Cardiac muscle cell (in vitro differentiated cells and primary cell): Measurements from ENCODE around the gene PM20D2. TPM values are rescaled to one million over a fixed set of nuclear protein-coding genes. Genes with fewer than 3 reads are reported as not detected.
A peak's percentile ranks its signal among the peaks of the same experiment; 100 is the strongest.

Source experiments
- DNase-seq, 2 donors: peaks; one replicate each; pipeline versions ENCODE4 v3.0.0 to v3.0.0-alpha.2; 2010 to 2017; ENCODE audit warnings: low read depth in 1 of 2, low spot score in 1 of 2
- H3K27ac ChIP-seq: fragments of 200-600 bp; sonication (generic); 2 replicates; pipeline ENCODE4 v1.5.1; 2016
- H3K27me3 ChIP-seq: fragments of 200-600 bp; sonication (generic); 2 replicates; pipeline ENCODE4 v1.6.0; 2016; ENCODE audit warnings: control low read depth
- H3K36me3 ChIP-seq: fragments of 200-600 bp; sonication (generic); 2 replicates; pipeline ENCODE4 v1.5.1; 2016; ENCODE audit warnings: control low read depth
- H3K4me1 ChIP-seq: fragments of 200-600 bp; sonication (generic); 2 replicates; pipeline ENCODE4 v1.8.1; 2017; ENCODE audit warnings: low read depth, mild to moderate bottlenecking, mixed run types
- H3K4me3 ChIP-seq: fragments of 200-600 bp; sonication (generic); 2 replicates; pipeline ENCODE4 v1.5.1; 2016; ENCODE audit warnings: mild to moderate bottlenecking
- H3K9me3 ChIP-seq: fragments of 200-600 bp; sonication (generic); 2 replicates; pipeline ENCODE4 v1.5.1; 2017; ENCODE audit warnings: low read depth, mild to moderate bottlenecking, control low read depth
- polyA plus RNA-seq: library from polyadenylated mRNA; unstranded; fragments of >200 nt; fragmentation: Nextera tagmentation; extraction: Ambion mirVana; gene quantifications from 2 replicates; pipeline ENCODE4 v1.2.1, GENCODE V29; 2016
- total RNA-seq: library from RNA; depleted of rRNA; stranded (reverse); fragments of >200 nt; gene quantifications from 2 replicates; pipeline ENCODE4 v1.2.3, GENCODE V29; 2016
- TF ChIP-seq, protein P1 (sequence below): IDR thresholded peaks from 2 replicates; pipeline ENCODE4 v1.5.1; 2012; ENCODE audit warnings: low read depth, mild to moderate bottlenecking, low read length

Gene PM20D2
- total and polyA plus RNA-seq, 2 experiments from 2014 or later: 10.6 to 11.4 TPM

- Histone ChIP-seq H3K27me3 (no peaks in the 10 kb centered on the region), H3K4me1 (no peaks in the 10 kb centered on the region), H3K4me3 (no peak overlapping the region), H3K27ac (no peak overlapping the region), H3K36me3 (no peaks in the 10 kb centered on the region), H3K9me3 (no peaks in the 10 kb centered on the region)
- TF ChIP-seq, protein P1, sequence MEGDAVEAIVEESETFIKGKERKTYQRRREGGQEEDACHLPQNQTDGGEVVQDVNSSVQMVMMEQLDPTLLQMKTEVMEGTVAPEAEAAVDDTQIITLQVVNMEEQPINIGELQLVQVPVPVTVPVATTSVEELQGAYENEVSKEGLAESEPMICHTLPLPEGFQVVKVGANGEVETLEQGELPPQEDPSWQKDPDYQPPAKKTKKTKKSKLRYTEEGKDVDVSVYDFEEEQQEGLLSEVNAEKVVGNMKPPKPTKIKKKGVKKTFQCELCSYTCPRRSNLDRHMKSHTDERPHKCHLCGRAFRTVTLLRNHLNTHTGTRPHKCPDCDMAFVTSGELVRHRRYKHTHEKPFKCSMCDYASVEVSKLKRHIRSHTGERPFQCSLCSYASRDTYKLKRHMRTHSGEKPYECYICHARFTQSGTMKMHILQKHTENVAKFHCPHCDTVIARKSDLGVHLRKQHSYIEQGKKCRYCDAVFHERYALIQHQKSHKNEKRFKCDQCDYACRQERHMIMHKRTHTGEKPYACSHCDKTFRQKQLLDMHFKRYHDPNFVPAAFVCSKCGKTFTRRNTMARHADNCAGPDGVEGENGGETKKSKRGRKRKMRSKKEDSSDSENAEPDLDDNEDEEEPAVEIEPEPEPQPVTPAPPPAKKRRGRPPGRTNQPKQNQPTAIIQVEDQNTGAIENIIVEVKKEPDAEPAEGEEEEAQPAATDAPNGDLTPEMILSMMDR: no peak
- no peak for DNase-seq
These were observed 60.0 kb downstream of the PM20D2 start for GRCh38 chr6:89205819-89206218.

GRCh38 chr6:89208551-89208950, 62.7 kb downstream of the PM20D2 start:
- TF ChIP-seq, protein P1: no peak
- DNase-seq: peak in 1 of 2 donors; percentile 13
- no peaks in the 10 kb centered on the region for H3K9me3 ChIP-seq
- H3K27me3 ChIP-seq: no peaks in the 10 kb centered on the region
- no peak overlapping the region for H3K27ac ChIP-seq
- H3K4me1 ChIP-seq: no peaks in the 10 kb centered on the region
- no peak overlapping the region for H3K4me3 ChIP-seq
- H3K36me3 ChIP-seq: no peaks in the 10 kb centered on the region

- Histone ChIP-seq H3K27me3 (no peaks in the 10 kb centered on the region), H3K27ac (no peak overlapping the region), H3K36me3 (no peaks in the 10 kb centered on the region), H3K9me3 (no peaks in the 10 kb centered on the region), H3K4me1 (no peaks in the 10 kb centered on the region), H3K4me3 (no peak overlapping the region)
- DNase-seq: no peak
- TF ChIP-seq, protein P1: no peak
These were observed 63.6 kb downstream of the PM20D2 start for GRCh38 chr6:89209457-89209856.

- no peak for DNase-seq
- TF ChIP-seq, protein P1: no peak
- Histone ChIP-seq H3K4me3 (no peak overlapping the region), H3K27me3 (no peaks in the 10 kb centered on the region), H3K27ac (no peak overlapping the region), H3K36me3 (no peaks in the 10 kb centered on the region), H3K4me1 (no peaks in the 10 kb centered on the region), H3K9me3 (no peaks in the 10 kb centered on the region)
These were observed 66.6 kb downstream of the PM20D2 start for GRCh38 chr6:89212472-89212871.

- Histone ChIP-seq H3K4me3 (no peak overlapping the region), H3K4me1 (no peaks in the 10 kb centered on the region), H3K27ac (no peak overlapping the region), H3K27me3 (no peaks in the 10 kb centered on the region), H3K9me3 (no peaks in the 10 kb centered on the region), H3K36me3 (no peaks in the 10 kb centered on the region)
- TF ChIP-seq, protein P1: no peak
- DNase-seq: no peak
These were observed 68.3 kb downstream of the PM20D2 start for GRCh38 chr6:89214197-89214596.

Other genes starting within 250 kb of the PM20D2 start
- gene RNGTT, start 182.4 kb upstream of the PM20D2 start, total RNA-seq: 12.5 and 15.9 TPM in 2 replicates
- gene RNGTT, start 182.4 kb upstream of the PM20D2 start, polyA plus RNA-seq: 10.9 and 12.4 TPM in 2 replicates
- gene PNRC1, start 65.3 kb upstream of the PM20D2 start, total RNA-seq: 176 and 231 TPM in 2 replicates
- 285 and 315 TPM in 2 replicates for gene PNRC1, start 65.3 kb upstream of the PM20D2 start, polyA plus RNA-seq
- 4.1 and 5.1 TPM in 2 replicates for gene SRSF12, start 28.0 kb upstream of the PM20D2 start, total RNA-seq
- 7.0 and 9.9 TPM in 2 replicates for gene SRSF12, start 28.0 kb upstream of the PM20D2 start, polyA plus RNA-seq
- gene GABRR1, start 71.3 kb downstream of the PM20D2 start, total RNA-seq: not detected in 2 replicates
- gene GABRR1, start 71.3 kb downstream of the PM20D2 start, polyA plus RNA-seq: not detected in 2 replicates
- 0.39 and 0.83 TPM in 2 replicates for gene GABRR2, start 169.2 kb downstream of the PM20D2 start, total RNA-seq
- 0.31 and 0.50 TPM in 2 replicates for gene GABRR2, start 169.2 kb downstream of the PM20D2 start, polyA plus RNA-seq
- 17.9 and 19.8 TPM in 2 replicates for gene UBE2J1, start 206.7 kb downstream of the PM20D2 start, total RNA-seq
- gene UBE2J1, start 206.7 kb downstream of the PM20D2 start, polyA plus RNA-seq: 26.4 and 28.7 TPM in 2 replicates